Stimulated activated CD4-positive, alpha-beta T cell treated with anti-CD3 and anti-CD28 coated beads, Interleukin-12 subunit alpha, Interleukin-12 subunit beta, amount 100 ng/mL, for 48 hours (primary cell): Measurements from ENCODE around the gene MLIP.
"Not testable (repeated sequence)": the region's sequence is repeated elsewhere in the genome, so short reads cannot be mapped to it uniquely, and the experiment has no call there.

Experiments
- DNase-seq, 3 donors: peaks; one replicate each; pipeline ENCODE4 v3.0.0-alpha.2; 2020; ENCODE audit warnings: low read depth in 2 of 3, low spot score in 1 of 3

The MLIP gene

GRCh38 chr6:54217018-54217417 lies 105.8 kb downstream of the MLIP start:
- DNase-seq = no peak

DNA sequence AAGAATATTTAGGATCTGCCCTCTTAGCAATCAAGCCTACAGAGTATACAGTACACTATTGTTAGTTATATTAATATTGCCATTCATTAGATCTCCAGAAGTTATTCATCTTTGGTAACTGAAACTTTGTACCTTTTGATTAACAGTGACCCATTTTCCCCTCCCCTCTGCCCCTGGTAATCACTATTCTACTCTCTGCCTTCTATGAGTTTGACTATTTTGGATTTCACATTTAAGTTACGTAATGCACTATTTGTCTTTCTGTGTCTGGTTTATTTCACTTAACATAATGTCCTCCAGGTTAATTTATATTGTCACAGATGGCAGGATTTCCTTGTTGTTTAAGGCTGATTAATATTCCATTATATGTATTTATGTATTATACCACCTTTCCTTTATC lies 111.0 kb downstream of the MLIP start:
- DNase-seq = no peak

GRCh38 chr6:54232703-54233102 lies 121.5 kb downstream of the MLIP start:
- DNase-seq = no peak

- no peak for DNase-seq
These were observed 123.3 kb downstream of the MLIP start for GRCh38 chr6:54234539-54234938.

GRCh38 chr6:54236984-54237383 lies 125.7 kb downstream of the MLIP start:
- DNase-seq = no peak

- no peak for DNase-seq
These were observed 127.2 kb downstream of the MLIP start for GRCh38 chr6:54238396-54238795.

GRCh38 chr6:54243699-54244098 lies 132.5 kb downstream of the MLIP start:
- no peak for DNase-seq

DNA sequence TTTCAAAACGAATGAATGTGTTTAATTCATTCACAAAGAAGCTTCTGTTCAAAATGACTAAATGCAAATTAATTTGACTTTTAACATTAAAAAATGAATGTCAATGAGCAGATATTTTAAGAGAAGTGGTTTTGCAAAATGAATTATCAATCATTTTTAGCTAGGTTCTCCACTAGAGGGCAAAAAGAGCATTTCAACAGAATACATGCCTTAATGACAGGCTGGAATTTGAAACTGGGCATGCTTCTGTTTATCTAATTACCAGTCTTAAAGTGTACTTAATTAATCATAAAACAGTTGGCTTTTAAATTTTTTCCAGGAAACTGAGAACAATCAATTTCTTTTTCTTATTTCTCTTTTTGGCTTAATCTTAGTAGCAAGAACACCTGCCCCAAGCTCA lies 133.2 kb downstream of the MLIP start:
- no peak for DNase-seq

GRCh38 chr6:54245265-54245664 lies 134.0 kb downstream of the MLIP start:
- no peak for DNase-seq

DNA sequence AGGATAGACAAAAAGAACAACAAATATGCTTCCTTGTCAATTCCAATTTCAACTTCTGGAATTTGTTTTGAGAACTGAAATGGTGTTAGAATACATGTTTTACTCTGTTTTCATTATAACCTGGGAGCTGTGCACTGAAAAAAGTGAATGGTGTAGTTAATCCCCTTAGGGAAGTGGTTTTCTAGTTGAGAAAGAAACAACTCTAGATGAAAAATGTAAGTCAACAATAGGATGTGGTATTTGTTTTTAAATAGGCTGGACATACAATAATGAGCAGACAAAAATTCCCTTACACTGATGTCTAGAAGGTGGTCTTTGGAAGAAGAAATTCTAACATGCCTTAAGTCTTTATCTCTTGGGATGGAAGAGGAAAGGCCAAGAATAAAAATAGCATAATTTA lies 137.1 kb downstream of the MLIP start:
- no peak for DNase-seq

DNA sequence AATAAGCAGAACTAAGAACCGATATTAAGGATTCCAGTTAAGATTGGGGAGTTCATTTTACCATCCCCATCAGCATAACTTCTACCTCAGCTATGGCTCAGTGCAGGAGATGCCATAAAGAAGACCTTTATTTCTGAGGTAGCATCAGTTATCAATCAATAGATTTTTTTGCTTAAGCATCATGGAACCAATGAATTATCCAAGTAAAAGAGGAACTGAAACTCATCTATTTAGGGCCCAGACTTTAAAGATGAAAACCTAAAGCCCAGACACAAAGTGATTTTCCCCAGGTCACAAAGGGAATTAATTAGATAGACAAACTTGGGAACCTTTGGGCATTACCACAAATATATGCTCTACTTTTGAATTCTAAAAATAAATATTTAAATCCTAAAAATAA lies 137.8 kb downstream of the MLIP start:
- DNase-seq = no peak

DNA sequence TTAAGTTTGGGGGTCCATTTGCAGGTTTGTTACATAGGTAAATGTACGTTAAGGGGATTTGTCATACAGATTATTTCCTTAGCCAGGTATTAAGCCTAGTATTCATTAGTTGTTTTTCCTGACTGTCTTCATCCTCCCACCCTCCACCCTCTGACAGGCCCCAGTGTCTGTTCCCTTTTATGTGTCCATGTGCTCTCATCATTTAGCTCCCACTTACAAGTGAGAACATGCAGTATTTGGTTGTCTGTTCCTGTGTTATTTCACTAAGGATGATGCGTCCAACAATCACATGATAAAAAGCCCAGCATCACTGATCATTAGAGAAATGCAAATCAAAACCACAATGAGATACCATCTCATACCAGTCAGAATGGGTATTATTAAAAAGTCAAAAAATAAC lies 138.6 kb downstream of the MLIP start:
- DNase-seq = not testable (repeated sequence)

- no peak for DNase-seq
These were observed 141.3 kb downstream of the MLIP start for GRCh38 chr6:54252496-54252895.

GRCh38 chr6:54252916-54253315 lies 141.7 kb downstream of the MLIP start:
- no peak for DNase-seq

DNA sequence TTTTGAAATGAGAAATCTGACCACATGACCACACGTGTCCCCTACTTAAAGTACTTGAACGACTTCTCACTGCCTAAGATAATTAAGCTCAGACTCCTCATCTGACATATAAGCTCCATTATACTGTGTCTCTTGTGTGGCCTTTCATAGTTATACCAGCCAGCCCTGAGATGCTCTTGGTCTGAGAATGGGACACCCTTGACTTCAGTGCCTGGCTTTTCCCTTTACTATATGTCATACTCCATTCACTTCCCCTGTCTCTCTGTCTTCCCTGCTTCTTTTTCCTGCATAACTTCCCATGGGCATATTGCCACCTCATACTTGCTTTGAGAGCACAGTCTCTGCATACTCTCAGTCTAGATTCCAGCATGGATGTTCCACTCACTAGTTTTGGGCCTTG lies 143.6 kb downstream of the MLIP start:
- DNase-seq = no peak

DNA sequence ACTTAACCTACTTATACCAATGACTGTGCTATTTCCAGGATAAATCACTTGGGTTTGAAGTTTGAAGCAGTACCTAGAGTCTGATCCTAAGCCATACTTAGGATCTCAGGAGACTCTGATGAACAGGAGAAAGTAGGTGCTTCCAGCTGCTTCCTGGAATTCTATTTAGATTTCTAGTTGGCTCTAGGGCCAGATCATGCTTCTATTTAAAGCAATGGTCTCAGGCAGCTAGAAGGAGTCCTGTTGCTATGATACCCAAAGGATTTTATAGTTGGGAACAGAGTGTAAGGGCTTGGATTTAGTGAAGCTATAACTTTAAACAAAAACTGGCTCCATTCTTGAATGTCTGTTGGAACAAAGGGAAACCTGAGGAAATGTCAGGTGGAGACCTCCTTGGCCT lies 144.6 kb downstream of the MLIP start:
- no peak for DNase-seq

DNA sequence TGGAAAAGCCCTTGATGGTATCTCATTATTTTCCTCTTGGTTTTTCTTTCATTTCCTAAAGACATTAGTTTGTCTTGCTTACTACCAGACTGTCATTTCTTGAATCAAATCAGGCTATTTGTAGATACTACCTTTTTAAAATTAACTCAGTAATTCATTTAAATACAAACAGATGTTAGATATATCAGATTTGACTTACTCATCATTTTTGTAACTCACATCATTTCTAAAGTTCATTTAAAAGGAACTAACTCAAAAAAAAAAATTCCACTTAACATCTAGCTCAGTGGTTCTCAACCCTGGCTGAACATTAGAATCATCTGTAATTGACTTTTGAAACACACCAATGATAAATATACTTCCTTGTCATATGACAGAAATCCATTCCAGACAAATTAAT lies 148.8 kb downstream of the MLIP start:
- no peak for DNase-seq

DNA sequence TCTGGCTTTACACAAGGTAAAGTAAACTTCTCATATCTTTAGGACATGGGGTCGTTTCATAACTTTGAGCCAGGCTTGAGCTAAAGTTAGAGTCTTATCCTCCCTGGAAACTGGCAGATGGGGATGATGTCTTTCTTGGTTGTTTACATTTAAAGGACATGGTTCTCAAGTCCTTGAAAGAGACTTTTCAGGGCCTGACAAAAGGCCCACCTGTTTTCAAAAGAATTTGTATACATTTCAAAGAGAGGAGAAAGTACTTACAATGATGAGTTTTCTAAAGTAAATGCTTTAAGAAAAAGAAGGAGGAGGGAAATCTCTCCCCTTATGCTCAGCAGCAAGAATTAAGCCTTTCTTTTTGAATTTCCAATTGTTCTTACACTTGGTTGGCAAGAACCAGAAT lies 151.3 kb downstream of the MLIP start:
- DNase-seq = no peak

GRCh38 chr6:54262971-54263370 lies 151.7 kb downstream of the MLIP start:
- no peak for DNase-seq

- no peak for DNase-seq
These were observed 153.5 kb downstream of the MLIP start for GRCh38 chr6:54264581-54265272.

GRCh38 chr6:54266400-54266923 lies 155.2 kb downstream of the MLIP start:
- no peak for DNase-seq

DNA sequence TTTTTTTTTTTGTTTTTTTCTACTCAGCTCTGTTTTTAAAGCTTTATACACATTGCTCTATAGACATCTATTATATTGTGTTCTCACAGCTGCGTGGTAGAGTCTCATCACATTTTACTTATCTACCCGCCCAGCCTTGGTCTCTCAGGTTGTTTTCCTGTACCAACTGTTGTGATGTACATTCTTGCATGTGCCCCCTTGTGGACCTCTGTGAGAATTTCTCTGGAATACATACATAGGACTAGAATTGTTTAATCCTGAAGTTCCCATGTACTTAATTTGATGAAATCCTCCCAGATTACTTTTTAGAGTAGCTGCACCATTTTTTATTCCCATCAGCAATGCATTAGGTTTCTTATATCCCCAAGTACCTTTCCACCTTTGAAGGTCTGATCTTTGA lies 156.6 kb downstream of the MLIP start:
- DNase-seq = no peak

GRCh38 chr6:54273214-54273820 lies 162.1 kb downstream of the MLIP start:
- no peak for DNase-seq
